Astrocyte of the spinal cord (primary cell): ENCODE measurements around the gene PRPH.

Source experiments
- DNase-seq: peaks from one replicate; pipeline ENCODE4 v3.0.0; 2011; ENCODE audit warnings: low read depth, low spot score
- H3K4me3 ChIP-seq: 2 replicates; pipeline ENCODE4 v1.5.1; 2011; ENCODE audit warnings: low read depth, mild to moderate bottlenecking, low read length, moderate library complexity
- in situ Hi-C: cut with HindIII; loops from 2 replicates; pipeline ENCODE4 v1.10.0; 2017; ENCODE audit warnings: low sequenced_read_pairs
- TF ChIP-seq, protein P1 (sequence below): IDR thresholded peaks from 2 replicates; pipeline ENCODE4 v1.5.1; 2012; ENCODE audit warnings: low read depth, mild to moderate bottlenecking, low read length, inconsistent platforms

Gene PRPH

GRCh38 chr12:49288412-49288853 is 6.5 kb upstream of the PRPH start:
- in situ Hi-C loops = no loop called here
- peak; percentile 49 for DNase-seq
- H3K4me3 ChIP-seq = no peak overlapping the region
- TF ChIP-seq, protein P1, sequence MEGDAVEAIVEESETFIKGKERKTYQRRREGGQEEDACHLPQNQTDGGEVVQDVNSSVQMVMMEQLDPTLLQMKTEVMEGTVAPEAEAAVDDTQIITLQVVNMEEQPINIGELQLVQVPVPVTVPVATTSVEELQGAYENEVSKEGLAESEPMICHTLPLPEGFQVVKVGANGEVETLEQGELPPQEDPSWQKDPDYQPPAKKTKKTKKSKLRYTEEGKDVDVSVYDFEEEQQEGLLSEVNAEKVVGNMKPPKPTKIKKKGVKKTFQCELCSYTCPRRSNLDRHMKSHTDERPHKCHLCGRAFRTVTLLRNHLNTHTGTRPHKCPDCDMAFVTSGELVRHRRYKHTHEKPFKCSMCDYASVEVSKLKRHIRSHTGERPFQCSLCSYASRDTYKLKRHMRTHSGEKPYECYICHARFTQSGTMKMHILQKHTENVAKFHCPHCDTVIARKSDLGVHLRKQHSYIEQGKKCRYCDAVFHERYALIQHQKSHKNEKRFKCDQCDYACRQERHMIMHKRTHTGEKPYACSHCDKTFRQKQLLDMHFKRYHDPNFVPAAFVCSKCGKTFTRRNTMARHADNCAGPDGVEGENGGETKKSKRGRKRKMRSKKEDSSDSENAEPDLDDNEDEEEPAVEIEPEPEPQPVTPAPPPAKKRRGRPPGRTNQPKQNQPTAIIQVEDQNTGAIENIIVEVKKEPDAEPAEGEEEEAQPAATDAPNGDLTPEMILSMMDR = peak; percentile 79

GRCh38 chr12:49288922-49289555 is 5.9 kb upstream of the PRPH start:
- H3K4me3 ChIP-seq = no peak overlapping the region
- TF ChIP-seq, protein P1 = no peak
- DNase-seq = no peak
- in situ Hi-C loops = no loop called here

DNA sequence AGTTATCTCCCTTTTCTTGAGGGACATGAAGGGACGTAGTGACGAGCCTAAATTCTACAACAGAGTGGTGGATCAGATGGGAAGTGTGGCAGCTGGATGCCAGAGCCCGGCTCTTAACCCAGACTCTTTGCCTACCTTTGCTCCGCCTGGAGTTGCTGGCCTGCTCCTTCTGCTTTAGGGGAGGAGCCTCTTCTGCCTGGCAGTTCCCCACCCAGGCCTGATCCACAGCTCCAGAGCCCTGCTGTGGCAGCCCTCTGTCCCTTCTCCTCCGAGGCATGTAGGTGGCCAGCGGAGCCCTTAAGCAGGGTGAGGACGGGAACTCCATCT is 2.3 kb upstream of the PRPH start:
- no peak for DNase-seq

GRCh38 chr12:49293056-49293956 is 1.6 kb upstream of the PRPH start:
- in situ Hi-C loops = no loop called here
- no peak overlapping the region for H3K4me3 ChIP-seq
- no peak for DNase-seq
- TF ChIP-seq, protein P1 = no peak

More for the DNA sequence above, 2.3 kb upstream of the PRPH start:
- in situ Hi-C loops = no loop called here
- H3K4me3 ChIP-seq = no peak overlapping the region
- TF ChIP-seq, protein P1 = no peak

DNA sequence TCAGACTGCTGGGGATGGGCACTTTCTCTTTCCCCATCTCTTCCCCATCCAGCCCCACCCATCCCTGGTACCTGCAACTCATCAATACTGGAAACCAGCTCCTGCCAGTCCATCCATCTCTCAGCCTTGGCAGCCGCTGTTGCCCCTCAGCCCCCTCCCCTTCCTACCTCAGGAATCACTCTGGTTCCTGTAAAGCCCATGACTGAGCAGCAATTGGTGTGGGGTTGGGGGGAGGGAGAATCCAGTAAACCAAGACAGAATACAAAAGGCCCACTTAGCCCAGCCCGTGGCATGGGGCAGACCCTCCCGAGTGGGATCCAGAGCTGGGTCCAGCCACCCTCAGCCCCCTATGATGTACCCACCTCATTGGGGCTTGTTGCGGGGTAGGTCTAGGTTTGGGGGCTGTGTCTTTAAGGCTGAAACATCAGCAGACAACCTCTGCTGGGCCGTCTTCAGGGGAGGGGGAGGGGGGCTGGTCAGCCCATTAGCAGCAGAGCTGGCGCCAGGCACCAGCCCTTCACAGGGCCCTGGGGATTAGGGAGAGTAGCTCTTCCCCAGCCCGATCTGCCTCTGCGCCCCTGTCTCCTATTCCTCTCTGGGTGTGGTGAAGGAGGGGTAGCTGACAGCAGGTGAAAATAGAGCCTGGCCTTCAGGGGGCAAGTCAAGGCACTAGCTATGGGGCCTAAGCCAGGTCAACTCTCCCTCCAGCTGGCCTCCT is 702 bp upstream of the PRPH start:
- TF ChIP-seq, protein P1 = no peak
- no peak overlapping the region for H3K4me3 ChIP-seq
- no peak for DNase-seq
- in situ Hi-C loops = no loop called here

- in situ Hi-C loops = no loop called here
- TF ChIP-seq, protein P1 = no peak
- no peak overlapping the region for H3K4me3 ChIP-seq
- DNase-seq = no peak
Measured at GRCh38 chr12:49294804-49295081, 204 bp upstream of the PRPH start.
